Measurements from ENCODE around the gene SDHB. TPM values are rescaled to one million over a fixed set of nuclear protein-coding genes. Genes with fewer than 3 reads are reported as not detected.
A peak's percentile ranks its signal among the peaks of the same experiment; 100 is the strongest.

The SDHB gene
- total and polyA plus RNA-seq, 9 of the 15 experiments (the other 6 are each of a cell fraction or from before 2014, with no cell fraction given) = 207 to 554 (median 365) TPM

- BruUV-seq (replicated peaks) = no TSS peak
- Histone ChIP-seq H3K4me3 (no peak overlapping the region), H3K27ac (ENCODE audit: extremely low read depth, low read depth, low read length) (no peak overlapping the region), H3K4me1 (replicated peaks in 1 of 2; ENCODE audit: control insufficient read depth in 2 of 2, insufficient read depth in 2 of 2, low read length in 2 of 2) (no peaks in the 10 kb centered on the region; a peak in 1 of 5 replicates), H3K36me3 (ENCODE audit: control insufficient read depth, insufficient read depth, low read length) (peaks cover 82% of the 10 kb centered on the region), H3K4me2 (ENCODE audit: insufficient read depth, low read length) (no peak overlapping the region), H3K27me3 (ENCODE audit: control insufficient read depth in 2 of 2, insufficient read depth in 2 of 2, low read length in 2 of 2) (no peaks in the 10 kb centered on the region), H3K9ac (ENCODE audit: insufficient read depth in 1 of 2, low read depth in 2 of 2, low read length in 2 of 2) (no peak overlapping the region), H3K9me3 (replicated peaks; ENCODE audit: control insufficient read depth, insufficient read depth, low read depth, low read length) (no peaks in the 10 kb centered on the region), H2AFZ (ENCODE audit: low read depth, low read length) (no peak overlapping the region), H3K9me1 (ENCODE audit: control insufficient read depth, insufficient read depth, low read length) (no peaks in the 10 kb centered on the region), H3K79me2 (ENCODE audit: control insufficient read depth, insufficient read depth, low read length) (peaks cover 22% of the 10 kb centered on the region), H4K20me1 (replicated peaks; ENCODE audit: control insufficient read depth, insufficient read depth, low read length) (no peaks in the 10 kb centered on the region)
- TF ChIP-seq ZNF57 (CRISPR knock-in tag; IDR thresholded peaks at IDR 0.05) = no peak
- no peak for TF ChIP-seq PTBP1 (IDR thresholded peaks at IDR 0.05; ENCODE audit: low read depth, low read length)
- peak; percentile 66 for TF ChIP-seq CEBPB (tag; IDR thresholded peaks at IDR 0.05)
- no peak for TF ChIP-seq CEBPG (CRISPR knock-in tag; IDR thresholded peaks at IDR 0.05)
- TF ChIP-seq CEBPG (tag; conservative IDR thresholded peaks at IDR 0.05 in 1 of 2, IDR thresholded peaks at IDR 0.05 in 1 of 2) = peak in 1 of 2 experiments; percentile 80; a peak in 2 of 4 replicates
- intact Hi-C loops (cut with micrococcal nuclease) (no loop called here), in situ Hi-C loops (cut with MboI) (loop anchor here (25.0 kb wide), 1 partner anchor 452 kb away; no protein-coding TSS in a partner anchor)
- WGBS (ENCODE audit: insufficient coverage, low coverage, missing lambda C conversion rate) = 98% methylated on average over 2 of the region's 2 CpGs
- DNase-seq (ENCODE audit: extremely low read depth in 1 of 4, low spot score in 3 of 4) (no peak), FAIRE-seq (no peak), ATAC-seq (no peak)
- ChIA-PET POLR2A (interaction anchor here (1.2 kb wide), 2 partner anchors 14 to 73 kb away, joined by 3 read pairs; no protein-coding TSS in a partner anchor), CTCF (ENCODE audit: low intra/inter-chr PET ratio) (no interaction called here)
These were observed 14.3 kb downstream of the SDHB start for GRCh38 chr1:17039522-17039921.

- BruUV-seq (replicated peaks) = no TSS peak
- no peak overlapping the region for H2AFZ ChIP-seq (ENCODE audit: low read depth, low read length)
- ChIA-PET CTCF (ENCODE audit: low intra/inter-chr PET ratio) (no interaction called here), POLR2A (interaction anchor here (1.4 to 2.0 kb wide), 3 partner anchors 11 to 18 kb away, joined by 3 to 16 read pairs (median 6); no protein-coding TSS in a partner anchor)
- no peaks in the 10 kb centered on the region for H4K20me1 ChIP-seq (replicated peaks; ENCODE audit: control insufficient read depth, insufficient read depth, low read length)
- H3K4me2 ChIP-seq (ENCODE audit: insufficient read depth, low read length) = no peak overlapping the region
- FAIRE-seq (no peak), ATAC-seq (no peak), DNase-seq (ENCODE audit: extremely low read depth in 1 of 4, low spot score in 3 of 4) (no peak)
- peaks cover 84% of the 10 kb centered on the region for H3K36me3 ChIP-seq (ENCODE audit: control insufficient read depth, insufficient read depth, low read length)
- no peaks in the 10 kb centered on the region for H3K9me3 ChIP-seq (replicated peaks; ENCODE audit: control insufficient read depth, insufficient read depth, low read depth, low read length)
- 86% methylated on average over 4 of the region's 4 CpGs for WGBS (ENCODE audit: insufficient coverage, low coverage, missing lambda C conversion rate)
- H3K4me3 ChIP-seq = no peak overlapping the region
- TF ChIP-seq CBX5 (IDR thresholded peaks at IDR 0.05; ENCODE audit: borderline replicate concordance, low read depth) (no peak), THRAP3 (IDR thresholded peaks at IDR 0.05; ENCODE audit: borderline replicate concordance) (no peak), DACH1 (IDR thresholded peaks at IDR 0.05; ENCODE audit: partially characterized antibody) (no peak), ZC3H8 (IDR thresholded peaks at IDR 0.05) (no peak), ZBTB17 (CRISPR knock-in tag; IDR thresholded peaks at IDR 0.05) (no peak), SIN3A (IDR thresholded peaks at IDR 0.05; ENCODE audit: borderline replicate concordance in 2 of 2, control insufficient read depth in 1 of 2, low read depth in 2 of 2, low read length in 2 of 2) (no peak), ZNF696 (CRISPR knock-in tag; conservative IDR thresholded peaks at IDR 0.05) (no peak), PML (IDR thresholded peaks at IDR 0.05; ENCODE audit: low read length) (no peak), NCOA1 (IDR thresholded peaks at IDR 0.05; ENCODE audit: low read depth) (no peak)
- no peak overlapping the region for H3K9ac ChIP-seq (ENCODE audit: insufficient read depth in 1 of 2, low read depth in 2 of 2, low read length in 2 of 2)
- in situ Hi-C loops (cut with MboI) = loop anchor here (25.0 kb wide), 1 partner anchor 446 kb away; no protein-coding TSS in a partner anchor
- H3K27me3 ChIP-seq (ENCODE audit: control insufficient read depth in 2 of 2, insufficient read depth in 2 of 2, low read length in 2 of 2) = no peaks in the 10 kb centered on the region
- intact Hi-C loops (cut with micrococcal nuclease) = loop anchor here (5.0 kb wide), 1 partner anchor 411 kb away; no protein-coding TSS in a partner anchor
- peaks cover 15% of the 10 kb centered on the region; the same call in 2 of the 3 replicates for H3K79me2 ChIP-seq (ENCODE audit: control insufficient read depth, insufficient read depth, low read length)
- no peak overlapping the region for H3K27ac ChIP-seq (ENCODE audit: extremely low read depth, low read depth, low read length)
- no peaks in the 10 kb centered on the region; a peak in 1 of 5 replicates for H3K4me1 ChIP-seq (replicated peaks in 1 of 2; ENCODE audit: control insufficient read depth in 2 of 2, insufficient read depth in 2 of 2, low read length in 2 of 2)
- H3K9me1 ChIP-seq (ENCODE audit: control insufficient read depth, insufficient read depth, low read length) = no peaks in the 10 kb centered on the region
These were observed 20.4 kb downstream of the SDHB start for GRCh38 chr1:17033481-17033880.
